H4 (cell line): Measurements from ENCODE around the gene ADGRV1. TPM values are rescaled to one million over a fixed set of nuclear protein-coding genes. Genes with fewer than 3 reads are reported as not detected.
A peak's percentile ranks its signal among the peaks of the same experiment; 100 is the strongest.

Source experiments
- DNase-seq: peaks from one replicate; pipeline ENCODE4 v3.0.0-alpha.2; 2015; ENCODE audit warnings: low spot score
- total RNA-seq: library from RNA; depleted of rRNA; stranded (reverse); fragments of >200 nt; shearing (Covaris generic); gene quantifications from 2 replicates; pipeline ENCODE4 v1.2.3, GENCODE V29; 2014

ADGRV1 gene
- total RNA-seq, 1 experiment from 2014 or later: 13.0 TPM

DNA sequence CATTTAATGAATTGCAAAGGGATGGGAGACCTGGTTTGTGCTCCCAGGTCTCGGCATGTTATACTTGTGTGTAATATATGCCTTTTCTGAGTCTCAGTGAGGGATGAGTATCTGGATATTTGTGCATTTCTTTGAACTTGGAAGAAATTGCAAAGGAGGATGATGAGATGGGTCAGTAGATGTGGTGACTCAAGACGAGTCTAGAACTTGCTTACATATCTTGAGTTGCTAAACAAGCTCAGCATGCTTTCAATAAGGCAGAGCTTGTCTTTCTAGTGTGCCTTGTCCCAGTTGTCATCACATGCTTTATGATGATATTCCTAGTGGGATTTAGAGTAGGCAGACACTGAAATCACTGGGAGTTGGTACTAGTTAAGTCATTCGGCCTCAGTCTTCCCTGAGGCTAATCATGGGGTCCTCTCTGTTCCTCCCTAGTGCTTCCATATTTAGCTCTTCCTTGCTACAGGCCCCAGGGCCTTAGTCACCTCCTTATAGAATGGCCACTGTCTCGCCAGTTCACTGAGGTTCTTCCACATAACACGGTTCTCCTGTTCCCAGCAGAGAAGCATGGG is 602.2 kb downstream of the ADGRV1 start:
- DNase-seq: no peak

GRCh38 chr5:91162534-91163381 is 604.2 kb downstream of the ADGRV1 start:
- DNase-seq: peak; percentile 79

GRCh38 chr5:91164424-91164823 is 605.8 kb downstream of the ADGRV1 start:
- DNase-seq: no peak

DNA sequence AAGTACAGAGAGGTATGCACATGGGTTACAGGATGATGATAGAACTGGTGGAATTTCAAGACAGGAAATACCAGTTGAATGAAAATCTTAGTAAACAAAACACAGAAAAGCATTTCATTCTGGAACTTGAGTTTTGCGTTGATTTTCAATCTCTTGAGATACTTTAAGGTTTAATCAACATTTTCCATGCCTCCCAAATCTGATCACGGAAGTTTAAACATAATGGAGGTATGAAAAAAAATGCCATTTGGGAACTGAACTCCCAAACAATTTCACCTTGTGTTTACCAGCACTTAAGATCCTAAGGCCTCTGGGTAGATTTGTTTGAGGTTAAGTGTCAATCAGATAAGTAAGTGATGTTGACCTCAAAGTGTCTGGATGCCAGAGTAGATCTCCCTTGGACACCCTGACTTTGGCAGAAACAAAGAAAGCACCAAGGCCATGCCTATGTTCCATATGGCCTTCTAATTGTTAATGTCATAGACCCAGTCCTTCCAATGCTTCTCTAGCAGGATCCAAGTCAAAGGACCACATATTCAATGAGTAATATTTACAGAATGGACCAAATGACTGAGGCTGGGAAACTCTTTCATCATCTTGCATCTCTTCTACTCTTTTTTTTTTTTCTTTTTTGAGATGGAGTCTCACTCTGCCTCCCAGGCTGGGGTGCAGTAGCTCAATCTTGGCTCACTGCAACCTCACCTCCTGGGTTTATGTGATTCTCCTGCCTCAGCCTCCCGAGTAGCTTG is 607.6 kb downstream of the ADGRV1 start:
- DNase-seq: no peak

- DNase-seq: no peak
Observed at GRCh38 chr5:91168859-91169258, 610.3 kb downstream of the ADGRV1 start.

DNA sequence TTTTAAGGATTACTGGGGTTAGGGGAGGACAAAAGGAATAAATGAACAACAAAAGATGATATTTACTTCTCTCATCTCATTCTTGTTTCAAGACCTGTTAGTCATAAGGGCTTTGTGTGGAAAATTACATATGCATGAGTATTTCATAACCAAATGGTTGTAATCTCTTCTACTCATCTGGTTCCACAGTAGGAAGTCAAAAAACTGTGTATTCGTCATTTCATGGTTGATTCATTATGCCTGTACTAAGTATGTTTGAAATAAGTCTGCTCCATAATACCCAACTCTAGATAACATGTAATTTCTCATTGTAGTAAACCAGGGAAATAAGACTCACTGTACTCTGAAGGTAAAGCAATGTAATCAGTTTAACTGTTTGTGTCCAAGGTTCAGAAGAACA is 611.7 kb downstream of the ADGRV1 start:
- DNase-seq: no peak

DNA sequence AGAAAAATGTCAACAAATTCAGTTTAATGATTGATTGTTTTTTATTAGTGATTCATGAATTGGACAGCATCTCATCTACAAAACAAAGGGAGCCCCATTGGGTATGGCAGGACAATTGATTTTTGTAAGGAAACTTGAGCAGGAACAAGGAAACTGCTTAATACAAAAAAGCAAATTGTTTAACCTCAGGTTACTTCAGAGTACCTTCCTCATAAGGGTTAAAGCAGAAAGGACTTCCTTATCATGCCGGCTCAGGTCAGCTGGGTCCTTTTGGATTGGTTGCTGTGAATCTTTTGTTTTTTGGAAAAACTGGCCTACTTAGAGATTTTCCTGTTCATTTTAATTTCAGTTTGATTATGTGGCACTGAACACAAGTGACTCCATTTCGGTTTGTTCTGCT is 612.7 kb downstream of the ADGRV1 start:
- DNase-seq: no peak

DNA sequence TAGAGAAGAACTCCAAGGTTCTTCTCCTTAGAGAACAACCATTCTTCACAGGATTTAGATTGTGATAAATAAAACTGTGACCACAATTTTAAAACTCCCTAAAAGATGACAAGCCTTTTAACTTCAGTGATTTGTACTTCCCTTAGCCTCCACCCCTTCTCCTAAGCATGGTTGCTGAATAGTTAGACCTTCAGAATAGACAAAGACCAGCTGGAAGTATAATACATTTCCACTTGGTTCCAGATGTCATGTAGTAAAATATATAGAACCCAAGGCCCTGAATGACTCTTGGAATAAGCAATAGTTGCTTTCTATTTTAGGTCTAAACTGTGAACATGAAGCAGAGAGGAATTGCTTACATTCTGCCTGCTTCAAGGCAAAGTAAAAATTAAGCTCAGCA is 615.8 kb downstream of the ADGRV1 start:
- no peak for DNase-seq

GRCh38 chr5:91175708-91176107 is 617.1 kb downstream of the ADGRV1 start:
- no peak for DNase-seq

GRCh38 chr5:91176288-91177016 is 617.9 kb downstream of the ADGRV1 start:
- no peak for DNase-seq

- no peak for DNase-seq
Observed at GRCh38 chr5:91177085-91177484, 618.5 kb downstream of the ADGRV1 start.

GRCh38 chr5:91177639-91178038 is 619.0 kb downstream of the ADGRV1 start:
- no peak for DNase-seq

DNA sequence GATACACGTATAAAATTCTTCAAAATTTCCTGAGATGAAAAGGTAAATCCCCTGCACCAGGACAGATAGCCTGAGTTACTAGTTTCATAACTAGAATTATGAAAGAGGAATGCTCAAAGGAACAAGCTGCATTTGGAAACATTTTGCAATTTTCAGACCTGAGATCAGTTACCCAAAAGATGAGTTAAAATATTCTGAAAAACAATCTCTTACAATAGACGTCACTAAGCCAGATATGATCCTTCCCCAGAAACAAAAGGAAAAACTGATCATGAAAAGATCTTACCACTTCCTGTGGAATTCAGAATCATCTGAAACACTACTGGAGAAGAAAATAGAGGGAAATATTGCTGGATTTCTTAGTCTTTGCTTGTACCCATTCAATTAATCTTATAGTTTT is 619.9 kb downstream of the ADGRV1 start:
- DNase-seq: no peak

DNA sequence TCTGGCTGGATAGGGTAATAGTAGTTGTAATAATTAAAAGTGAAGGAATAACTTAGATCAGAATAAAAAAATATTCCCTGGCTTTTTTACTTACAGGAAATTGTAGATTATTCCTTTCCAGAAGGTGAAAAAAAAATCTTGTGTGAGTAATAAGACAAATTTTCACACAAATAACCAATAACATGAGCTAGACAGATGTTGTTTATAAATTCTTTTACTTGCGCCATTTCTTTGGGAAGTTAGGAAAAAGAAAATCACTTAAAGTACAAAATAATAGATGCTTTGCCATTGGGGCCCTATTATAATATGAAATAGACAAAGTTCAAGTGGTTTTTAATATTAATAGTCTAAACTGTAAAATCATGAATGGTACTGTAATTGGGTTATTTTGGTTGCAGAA is 620.4 kb downstream of the ADGRV1 start:
- DNase-seq: no peak

- DNase-seq: no peak
Observed at GRCh38 chr5:91180506-91180905, 621.9 kb downstream of the ADGRV1 start.

- no peak for DNase-seq
Observed at GRCh38 chr5:91182763-91183162, 624.2 kb downstream of the ADGRV1 start.

DNA sequence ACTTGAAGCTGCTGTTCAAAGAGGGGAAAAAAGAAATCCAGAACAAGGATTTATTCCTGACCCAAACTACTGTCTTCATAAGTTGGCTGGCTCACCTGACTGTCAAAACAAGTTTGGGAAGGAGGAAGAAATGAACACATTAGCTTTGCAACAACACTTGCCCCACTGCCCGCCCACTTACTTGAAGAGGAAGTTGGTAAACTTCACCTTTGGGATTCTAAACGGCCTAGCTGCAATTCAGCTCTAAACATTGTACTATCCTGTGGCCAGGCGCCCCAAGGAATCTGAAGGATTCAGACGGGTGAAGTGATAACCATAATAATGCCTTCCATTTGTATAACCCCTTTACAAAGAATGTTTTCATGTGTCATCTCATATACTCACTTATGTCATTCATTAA is 625.1 kb downstream of the ADGRV1 start:
- no peak for DNase-seq

- DNase-seq: no peak
Observed at GRCh38 chr5:91186101-91186500, 627.5 kb downstream of the ADGRV1 start.

DNA sequence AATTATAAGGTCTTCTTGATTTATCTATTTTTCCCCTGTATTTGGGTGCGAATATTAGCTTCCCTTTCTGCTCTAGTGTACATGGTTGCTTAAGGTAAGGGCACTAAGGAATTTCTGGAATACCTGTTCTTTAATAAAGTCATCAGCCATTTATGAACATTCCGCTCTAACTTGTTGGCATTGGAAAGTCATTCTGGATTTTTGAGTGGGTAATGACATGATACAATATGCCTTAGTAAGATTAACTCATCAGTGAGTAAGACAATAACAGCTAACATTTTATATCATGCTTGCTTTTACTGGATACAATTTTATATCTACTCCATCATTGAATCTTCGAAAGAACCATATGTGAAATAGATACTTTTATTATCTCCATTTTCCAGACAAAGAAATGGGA is 628.4 kb downstream of the ADGRV1 start:
- no peak for DNase-seq

DNA sequence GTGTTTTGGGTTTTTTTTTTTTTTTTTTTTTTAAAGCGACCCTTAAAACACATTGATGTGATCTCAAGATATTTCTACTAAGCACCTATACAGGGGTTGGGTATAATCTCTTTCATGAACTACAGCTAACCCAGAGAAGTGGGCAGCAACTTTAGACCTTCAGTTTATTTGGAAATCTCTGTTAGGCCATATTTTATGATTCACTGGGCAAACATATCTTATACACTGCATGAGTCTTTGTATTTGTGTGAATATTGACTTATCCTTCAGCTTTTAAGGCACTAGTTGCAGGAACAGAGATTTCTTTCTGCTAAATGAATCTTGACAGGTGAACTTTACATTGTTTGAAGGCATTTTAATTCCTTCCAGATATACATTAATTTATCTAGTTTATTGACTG is 630.2 kb downstream of the ADGRV1 start:
- DNase-seq: no peak

- DNase-seq: peak; percentile 72
Observed at GRCh38 chr5:91189480-91190313, 631.1 kb downstream of the ADGRV1 start.
